C4-2B (cell line): ENCODE measurements around the gene RABIF.
"Not testable (repeated sequence)": the region's sequence is repeated elsewhere in the genome, so short reads cannot be mapped to it uniquely, and the experiment has no call there.

Experiments used
- ZFX ChIP-seq: fragments of 450-650 bp; IDR thresholded peaks from 2 replicates; pipeline ENCODE4 v1.6.1; 2017
- TF ChIP-seq, protein P1 (sequence below): fragments of 450-650 bp; conservative IDR thresholded peaks from 2 replicates; pipeline ENCODE4 v1.5.1; 2017; ENCODE audit warnings: mild to moderate bottlenecking

DNA sequence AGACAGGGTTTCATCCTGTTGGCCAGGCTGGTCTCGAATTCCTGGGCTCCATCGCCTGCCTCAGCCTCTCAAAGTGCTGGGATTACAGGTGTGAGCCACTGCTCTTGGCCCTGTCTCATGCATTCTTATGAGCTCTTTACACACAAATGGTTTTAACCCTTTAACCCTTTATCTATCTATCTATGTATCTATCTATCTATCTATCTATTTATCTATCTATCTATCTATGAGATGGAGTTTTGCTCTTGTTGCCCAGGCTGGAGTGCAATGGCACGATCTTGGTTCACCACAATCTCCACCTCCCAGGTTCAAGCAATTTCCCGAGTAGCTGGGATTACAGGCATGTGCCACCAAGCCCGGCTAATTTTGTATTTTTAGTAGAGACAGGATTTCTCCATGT is 14.9 kb upstream of the RABIF start:
- TF ChIP-seq, protein P1, sequence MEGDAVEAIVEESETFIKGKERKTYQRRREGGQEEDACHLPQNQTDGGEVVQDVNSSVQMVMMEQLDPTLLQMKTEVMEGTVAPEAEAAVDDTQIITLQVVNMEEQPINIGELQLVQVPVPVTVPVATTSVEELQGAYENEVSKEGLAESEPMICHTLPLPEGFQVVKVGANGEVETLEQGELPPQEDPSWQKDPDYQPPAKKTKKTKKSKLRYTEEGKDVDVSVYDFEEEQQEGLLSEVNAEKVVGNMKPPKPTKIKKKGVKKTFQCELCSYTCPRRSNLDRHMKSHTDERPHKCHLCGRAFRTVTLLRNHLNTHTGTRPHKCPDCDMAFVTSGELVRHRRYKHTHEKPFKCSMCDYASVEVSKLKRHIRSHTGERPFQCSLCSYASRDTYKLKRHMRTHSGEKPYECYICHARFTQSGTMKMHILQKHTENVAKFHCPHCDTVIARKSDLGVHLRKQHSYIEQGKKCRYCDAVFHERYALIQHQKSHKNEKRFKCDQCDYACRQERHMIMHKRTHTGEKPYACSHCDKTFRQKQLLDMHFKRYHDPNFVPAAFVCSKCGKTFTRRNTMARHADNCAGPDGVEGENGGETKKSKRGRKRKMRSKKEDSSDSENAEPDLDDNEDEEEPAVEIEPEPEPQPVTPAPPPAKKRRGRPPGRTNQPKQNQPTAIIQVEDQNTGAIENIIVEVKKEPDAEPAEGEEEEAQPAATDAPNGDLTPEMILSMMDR, result not testable (repeated sequence)
- not testable (repeated sequence) for TF ChIP-seq ZFX
